DOHH2 (cell line): ENCODE results near the gene RFXANK.

Source experiments
- H3F3A ChIP-seq: fragments of 200-600 bp; sonication (generic), shearing (Covaris generic); 2 replicates; pipeline ENCODE4 v1.6.0; 2016; ENCODE audit warnings: antibody characterized with exemption, mild to moderate bottlenecking; ENCODE audit not compliant: control insufficient read depth, insufficient read depth
- H3K27ac ChIP-seq: fragments of 200-600 bp; sonication (generic); 2 replicates; pipeline ENCODE4 v1.5.1; 2014; ENCODE audit warnings: low read depth, mild to moderate bottlenecking, low read length, moderate library complexity
- H3K27me3 ChIP-seq: fragments of 200-600 bp; sonication (generic); 2 replicates; pipeline ENCODE4 v1.6.1; 2014; ENCODE audit warnings: mild to moderate bottlenecking, low read length, mixed read lengths; ENCODE audit not compliant: control insufficient read depth
- H3K36me3 ChIP-seq: fragments of 200-600 bp; sonication (generic); 2 replicates; pipeline ENCODE4 v1.6.1; 2014; ENCODE audit warnings: mild to moderate bottlenecking, low read length, moderate library complexity, mixed read lengths; ENCODE audit not compliant: control insufficient read depth
- H3K4me1 ChIP-seq: fragments of 200-600 bp; sonication (generic); 2 replicates; pipeline ENCODE4 v1.6.1; 2014; ENCODE audit warnings: mild to moderate bottlenecking, low read length, mixed read lengths; ENCODE audit not compliant: control insufficient read depth
- H3K4me2 ChIP-seq: fragments of 200-600 bp; sonication (generic); 2 replicates; pipeline ENCODE4 v1.6.0; 2014; ENCODE audit warnings: mild to moderate bottlenecking, low read length, moderate library complexity
- H3K4me3 ChIP-seq: fragments of 200-600 bp; sonication (generic); 2 replicates; pipeline ENCODE4 v1.5.1; 2014; ENCODE audit warnings: mild to moderate bottlenecking, low read length, mixed read lengths
- H3K79me2 ChIP-seq: fragments of 200-600 bp; sonication (generic); 2 replicates; pipeline ENCODE4 v1.6.1; 2014; ENCODE audit warnings: mild to moderate bottlenecking, low read length, mixed read lengths; ENCODE audit not compliant: control insufficient read depth
- H3K9me2 ChIP-seq: fragments of 200-600 bp; sonication (generic); replicated peaks from 2 replicates; pipeline ENCODE4 v1.6.1; 2014; ENCODE audit warnings: mild to moderate bottlenecking, low read length, mixed read lengths; ENCODE audit not compliant: control insufficient read depth
- H3K9me3 ChIP-seq: fragments of 200-600 bp; sonication (generic); 2 replicates; pipeline ENCODE4 v1.6.1; 2014; ENCODE audit warnings: antibody characterized with exemption, low read length, mixed read lengths; ENCODE audit not compliant: control insufficient read depth, insufficient read depth
- H4K20me1 ChIP-seq: fragments of 200-600 bp; sonication (generic); 2 replicates; pipeline ENCODE4 v1.6.0; 2014; ENCODE audit warnings: low read depth, mild to moderate bottlenecking, antibody characterized with exemption, low read length, moderate library complexity; ENCODE audit not compliant: control insufficient read depth, insufficient read depth
- EZH2phosphoT487 ChIP-seq: fragments of 200-600 bp; sonication (generic); IDR thresholded peaks from 2 replicates; pipeline ENCODE4 v1.6.1; 2017; ENCODE audit warnings: borderline replicate concordance, mild to moderate bottlenecking, antibody characterized with exemption, low read length, moderate library complexity, mixed read lengths
- TF ChIP-seq, protein P1 (sequence below): fragments of 200-600 bp; sonication (generic); IDR thresholded peaks from one replicate; pipeline ENCODE4 v1.5.1; 2014; ENCODE audit warnings: antibody characterized with exemption, mild to moderate bottlenecking, low read depth, low read length; ENCODE audit not compliant: poor library complexity, severe bottlenecking

RFXANK gene

DNA sequence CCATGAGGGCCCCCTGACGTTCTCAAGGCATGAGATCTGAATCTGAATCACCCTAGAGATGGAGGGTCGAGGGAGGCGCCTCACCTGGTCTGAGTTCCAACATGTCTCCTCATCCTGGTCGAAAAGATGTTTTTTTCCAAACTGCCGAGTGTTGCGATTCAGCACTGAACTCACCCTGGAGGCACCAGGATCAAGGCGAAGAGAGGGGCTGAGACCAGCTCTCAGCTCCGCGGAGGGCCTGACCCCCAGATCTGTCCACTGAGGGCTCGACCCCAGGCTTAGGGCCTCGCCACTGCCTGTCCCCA lies 10.6 kb downstream of the RFXANK start:
- H3K27me3 ChIP-seq: no peaks in the 10 kb centered on the region

DNA sequence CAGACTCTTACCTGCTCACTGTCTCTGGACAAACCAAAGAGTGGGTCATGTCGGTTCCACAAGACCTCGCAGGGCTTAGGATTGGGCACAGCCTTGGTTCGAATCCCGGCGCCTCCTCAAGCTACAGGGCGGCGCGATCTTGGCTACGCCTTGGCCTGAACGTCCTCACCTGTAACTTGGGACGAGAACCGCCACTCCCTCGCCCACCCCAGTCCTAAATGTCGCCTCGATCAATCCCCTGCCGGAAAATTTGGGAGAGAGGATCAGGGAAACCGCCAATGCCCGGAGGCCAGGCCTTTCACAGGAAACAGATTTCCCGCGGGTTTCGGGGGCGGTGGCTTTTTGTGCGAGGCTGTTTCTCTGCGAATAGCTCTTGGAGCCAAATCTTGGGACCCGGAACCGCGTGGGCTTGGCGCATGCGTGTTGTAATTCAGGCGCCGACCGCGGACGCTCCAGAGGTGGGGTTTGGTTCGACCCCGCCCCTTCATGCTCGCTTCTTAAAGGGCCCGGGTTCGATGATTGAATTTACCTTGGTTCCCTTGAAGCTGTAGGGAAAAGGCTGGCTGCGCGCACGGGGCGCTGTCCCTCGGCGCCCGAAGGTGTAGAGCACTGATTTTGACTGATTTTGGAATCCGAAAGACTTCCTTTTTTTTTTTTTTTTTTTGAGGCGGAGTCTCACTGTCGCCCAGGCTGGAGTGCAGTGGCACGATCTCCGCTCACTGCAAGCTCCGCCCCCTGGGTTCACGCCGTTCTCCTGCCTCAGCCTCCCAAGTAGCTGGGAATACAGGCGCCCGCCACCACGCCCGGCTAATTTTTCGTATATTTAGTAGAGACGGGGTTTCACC lies 11.2 kb downstream of the RFXANK start, which contains the start of gene NR2C2AP:
NR2C2AP (minus strand) TSS at position 403 of the 845 bp plus-strand sequence; CDS start at position 49, 354 bp downstream.
- Histone ChIP-seq H3K9me3 (no peaks in the 10 kb centered on the region), H3K36me3 (peaks cover 33% of the 10 kb centered on the region), H3K79me2 (peaks cover 20% of the 10 kb centered on the region), H3F3A (peaks cover 3% of the 10 kb centered on the region; the same call in 1 of the 2 replicates), H4K20me1 (no peaks in the 10 kb centered on the region), H3K27ac (peak within 1 kb of the TSS; percentile 48), H3K9me2 (no peaks in the 10 kb centered on the region), H3K4me2 (peak within 1 kb of the TSS; percentile 100), H3K4me3 (peak within 1 kb of the TSS; percentile 95), H3K27me3 (no peaks in the 10 kb centered on the region), H3K4me1 (peaks cover 16% of the 10 kb centered on the region)
- no peak for TF ChIP-seq EZH2phosphoT487
- TF ChIP-seq, protein P1, sequence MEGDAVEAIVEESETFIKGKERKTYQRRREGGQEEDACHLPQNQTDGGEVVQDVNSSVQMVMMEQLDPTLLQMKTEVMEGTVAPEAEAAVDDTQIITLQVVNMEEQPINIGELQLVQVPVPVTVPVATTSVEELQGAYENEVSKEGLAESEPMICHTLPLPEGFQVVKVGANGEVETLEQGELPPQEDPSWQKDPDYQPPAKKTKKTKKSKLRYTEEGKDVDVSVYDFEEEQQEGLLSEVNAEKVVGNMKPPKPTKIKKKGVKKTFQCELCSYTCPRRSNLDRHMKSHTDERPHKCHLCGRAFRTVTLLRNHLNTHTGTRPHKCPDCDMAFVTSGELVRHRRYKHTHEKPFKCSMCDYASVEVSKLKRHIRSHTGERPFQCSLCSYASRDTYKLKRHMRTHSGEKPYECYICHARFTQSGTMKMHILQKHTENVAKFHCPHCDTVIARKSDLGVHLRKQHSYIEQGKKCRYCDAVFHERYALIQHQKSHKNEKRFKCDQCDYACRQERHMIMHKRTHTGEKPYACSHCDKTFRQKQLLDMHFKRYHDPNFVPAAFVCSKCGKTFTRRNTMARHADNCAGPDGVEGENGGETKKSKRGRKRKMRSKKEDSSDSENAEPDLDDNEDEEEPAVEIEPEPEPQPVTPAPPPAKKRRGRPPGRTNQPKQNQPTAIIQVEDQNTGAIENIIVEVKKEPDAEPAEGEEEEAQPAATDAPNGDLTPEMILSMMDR: no peak

More for the DNA sequence above, 10.6 kb downstream of the RFXANK start:
- H3K4me1 ChIP-seq: peaks cover 16% of the 10 kb centered on the region
- no peak for TF ChIP-seq EZH2phosphoT487
- TF ChIP-seq, protein P1: no peak
- H3K4me3 ChIP-seq: peak overlapping the region; percentile 95
- no peaks in the 10 kb centered on the region for H3K9me2 ChIP-seq
- no peaks in the 10 kb centered on the region for H4K20me1 ChIP-seq
- H3K27ac ChIP-seq: peak overlapping the region; percentile 48
- no peaks in the 10 kb centered on the region for H3K9me3 ChIP-seq
- H3K4me2 ChIP-seq: peak overlapping the region; percentile 100
- peaks cover 20% of the 10 kb centered on the region for H3K79me2 ChIP-seq
- H3K36me3 ChIP-seq: peaks cover 37% of the 10 kb centered on the region
- peaks cover 3% of the 10 kb centered on the region; the same call in 1 of the 2 replicates for H3F3A ChIP-seq

DNA sequence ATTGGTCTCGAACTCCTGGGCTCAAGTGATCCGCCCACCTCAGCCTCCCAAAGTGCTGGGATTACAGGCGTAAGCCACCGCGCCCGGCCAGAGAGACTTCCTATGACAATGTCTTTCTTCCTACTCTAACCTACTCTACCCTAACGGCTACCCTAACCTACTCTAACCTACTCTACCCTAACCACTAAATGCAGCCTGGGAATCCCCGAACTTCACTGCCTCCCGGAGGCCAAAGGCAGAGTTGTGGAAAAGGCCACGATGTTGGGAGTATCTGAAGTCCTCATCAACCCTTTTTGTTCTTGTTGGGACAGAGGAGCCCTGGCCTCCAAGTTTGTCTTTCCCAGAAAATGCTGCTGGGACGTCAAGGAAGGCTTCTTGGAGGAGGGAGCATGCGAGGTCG lies 12.1 kb downstream of the RFXANK start:
- Histone ChIP-seq H3K36me3 (peaks cover 24% of the 10 kb centered on the region), H3K4me3 (no peak overlapping the region), H3K27me3 (no peaks in the 10 kb centered on the region), H3K4me1 (peaks cover 16% of the 10 kb centered on the region), H3K4me2 (no peak overlapping the region), H3F3A (peaks cover 3% of the 10 kb centered on the region; the same call in 1 of the 2 replicates), H3K79me2 (peaks cover 20% of the 10 kb centered on the region), H3K27ac (no peak overlapping the region), H4K20me1 (no peaks in the 10 kb centered on the region), H3K9me3 (no peaks in the 10 kb centered on the region), H3K9me2 (no peaks in the 10 kb centered on the region)
- TF ChIP-seq, protein P1: no peak
- TF ChIP-seq EZH2phosphoT487: no peak
